RWPE1 (cell line): ENCODE data around the gene NUDT3.

Source experiments
- CTCF ChIA-PET: fragments of 350-600 bp; sonication (Branson Sonifier 250); formaldehyde crosslinking; extraction: SDS; loops from one replicate; lab custom pipeline; 2021; lab: Yijun Ruan, JAX
- POLR2A ChIA-PET: fragments of 400-600 bp; formaldehyde crosslinking; extraction: SDS; loops from one replicate; lab custom pipeline; 2020; ENCODE audit warnings: antibody characterized with exemption; ENCODE audit not compliant: low non-redundant PET; lab: Yijun Ruan, JAX
- DNase-seq: peaks from one replicate; pipeline ENCODE4 v3.0.0; 2012; ENCODE audit warnings: low spot score
- H3K27ac ChIP-seq: fragments of 450-650 bp; 2 replicates; pipeline ENCODE4 v1.5.1; 2017
- CTCF ChIP-seq: fragments of 450-650 bp; conservative IDR thresholded peaks from 2 replicates; pipeline ENCODE4 v1.5.1; 2017; ENCODE audit warnings: low read depth, mild to moderate bottlenecking

Gene NUDT3

DNA sequence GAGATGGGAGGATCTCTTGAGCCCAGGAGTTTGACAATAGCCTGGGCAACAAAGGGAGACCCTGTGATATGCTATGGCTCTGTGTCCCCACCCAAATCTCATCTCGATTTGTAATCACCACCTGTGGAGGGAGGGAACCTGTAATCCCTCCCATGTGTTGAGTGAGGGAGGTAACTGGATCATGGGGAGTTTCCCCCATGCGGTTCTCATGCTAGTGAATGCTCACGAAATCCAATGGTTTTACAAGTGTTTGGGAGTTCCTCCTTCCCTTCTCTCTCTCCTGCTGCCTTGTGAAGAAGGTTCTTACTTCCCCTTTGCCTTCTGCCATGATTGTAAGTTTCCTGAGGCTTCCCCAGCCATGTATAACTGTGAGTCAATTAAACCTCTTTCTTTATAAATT, 3.4 kb downstream of the NUDT3 start:
- ChIA-PET POLR2A (no interaction called here), CTCF (no interaction called here)
- no peak overlapping the region for H3K27ac ChIP-seq
- TF ChIP-seq CTCF = no peak
- DNase-seq = no peak

GRCh38 chr6:34388421-34388820, 4.0 kb downstream of the NUDT3 start:
- no peak overlapping the region for H3K27ac ChIP-seq
- no peak for DNase-seq
- CTCF ChIA-PET = no interaction called here
- no peak for TF ChIP-seq CTCF
- POLR2A ChIA-PET = no interaction called here

DNA sequence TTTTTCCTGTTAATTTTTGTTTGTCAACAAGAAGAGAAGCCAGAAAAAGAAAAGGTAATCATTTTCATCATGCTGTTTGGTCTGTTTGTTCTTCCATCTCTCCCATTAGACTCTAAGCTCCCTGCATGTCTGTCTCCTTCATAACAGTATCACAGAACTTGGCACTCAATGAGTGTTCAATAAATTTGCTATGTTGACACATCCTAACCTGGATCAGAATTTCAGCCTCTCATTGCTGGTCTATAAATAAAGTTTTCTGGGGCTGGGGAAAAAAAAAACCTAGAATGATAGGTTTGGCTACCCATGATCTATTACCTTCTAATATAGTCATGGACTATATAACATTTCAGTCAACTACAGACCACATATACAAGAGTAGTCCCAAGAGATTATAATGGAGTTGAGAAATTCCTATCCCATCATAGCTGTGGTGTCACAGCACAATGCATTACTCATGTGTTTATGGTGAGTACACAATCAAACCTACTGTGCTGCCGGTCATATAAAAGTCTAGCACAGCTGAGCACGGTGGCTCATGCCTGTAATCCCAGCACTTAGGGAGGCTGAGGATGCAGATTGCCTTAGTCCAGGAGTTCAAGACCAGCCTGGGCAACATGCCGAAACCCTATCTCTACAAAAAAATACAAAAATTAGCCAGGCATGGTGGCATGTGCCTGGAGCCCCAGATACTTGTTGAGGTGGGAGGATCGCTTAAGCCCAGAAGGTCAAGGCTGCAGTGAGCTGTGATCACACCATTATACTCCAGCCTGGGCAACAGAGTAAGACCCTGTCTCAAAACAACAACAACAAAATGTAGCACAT, 5.9 kb downstream of the NUDT3 start:
- CTCF ChIA-PET = interaction anchor here (0.5 to 0.6 kb wide), 2 partner anchors 29 to 134 kb away, joined by 3 to 8 read pairs; no protein-coding TSS in a partner anchor
- no peak for DNase-seq
- POLR2A ChIA-PET = no interaction called here
- H3K27ac ChIP-seq = no peak overlapping the region
- no peak for TF ChIP-seq CTCF

DNA sequence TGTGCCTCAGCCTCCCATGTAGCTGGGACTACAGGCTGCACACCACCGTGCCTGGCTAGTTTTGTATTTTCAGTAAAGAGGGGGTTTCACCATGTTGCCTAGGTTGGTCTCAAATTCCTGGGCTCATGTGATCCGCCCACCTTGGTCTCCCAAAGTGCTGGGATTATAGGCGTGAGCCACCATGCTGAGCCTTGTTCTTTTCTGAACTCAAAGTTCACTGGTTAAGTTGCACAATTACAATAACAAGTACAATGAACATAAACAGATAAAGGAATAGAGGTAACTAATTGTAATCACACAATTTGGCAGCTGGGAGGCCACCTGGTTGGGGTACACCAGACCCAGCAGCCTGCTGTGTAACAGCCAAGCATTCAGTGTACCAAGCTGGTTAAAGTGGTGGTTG, 6.7 kb downstream of the NUDT3 start:
- POLR2A ChIA-PET = no interaction called here
- no peak for TF ChIP-seq CTCF
- DNase-seq = no peak
- CTCF ChIA-PET = no interaction called here
- no peak overlapping the region for H3K27ac ChIP-seq

DNA sequence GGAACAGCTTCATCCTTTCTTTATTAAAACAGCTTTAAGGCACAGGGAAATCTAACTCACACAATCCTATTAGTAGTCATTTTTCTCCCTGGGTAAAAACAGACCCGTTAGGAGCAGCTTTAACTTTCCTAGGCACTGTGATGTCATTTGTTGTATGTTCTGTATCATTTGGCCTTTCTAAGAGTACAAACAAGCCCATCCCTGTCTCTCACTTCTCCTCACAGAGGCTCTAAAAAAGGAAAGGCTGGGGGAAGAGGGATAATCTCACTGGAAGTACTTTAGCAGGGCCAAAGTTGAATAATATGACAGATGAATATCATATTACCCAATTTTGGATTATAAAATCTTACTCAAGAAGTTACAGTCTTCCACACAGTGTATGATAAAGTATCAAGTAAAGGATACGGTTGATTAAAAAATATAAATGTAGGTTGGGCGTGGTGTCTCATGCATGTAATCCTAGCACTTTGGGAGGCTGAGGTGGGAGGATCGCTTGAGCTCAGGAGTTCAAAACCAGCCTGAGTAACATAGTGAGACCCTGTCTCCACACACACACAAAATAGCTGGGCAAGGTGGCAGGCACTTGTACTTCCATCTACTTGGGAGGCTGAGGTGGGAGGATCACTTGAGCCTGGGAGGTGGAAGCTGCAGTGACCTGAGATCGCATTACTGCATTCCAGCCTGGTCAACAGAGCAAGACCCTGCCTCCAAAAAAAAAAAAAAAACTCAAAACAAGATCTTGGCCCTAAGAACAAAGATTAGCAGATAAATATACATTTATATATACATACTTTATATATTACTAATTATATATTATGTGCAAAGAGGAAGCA, 7.9 kb downstream of the NUDT3 start:
- ChIA-PET CTCF (no interaction called here), POLR2A (no interaction called here)
- TF ChIP-seq CTCF = no peak
- no peak overlapping the region for H3K27ac ChIP-seq
- no peak for DNase-seq

DNA sequence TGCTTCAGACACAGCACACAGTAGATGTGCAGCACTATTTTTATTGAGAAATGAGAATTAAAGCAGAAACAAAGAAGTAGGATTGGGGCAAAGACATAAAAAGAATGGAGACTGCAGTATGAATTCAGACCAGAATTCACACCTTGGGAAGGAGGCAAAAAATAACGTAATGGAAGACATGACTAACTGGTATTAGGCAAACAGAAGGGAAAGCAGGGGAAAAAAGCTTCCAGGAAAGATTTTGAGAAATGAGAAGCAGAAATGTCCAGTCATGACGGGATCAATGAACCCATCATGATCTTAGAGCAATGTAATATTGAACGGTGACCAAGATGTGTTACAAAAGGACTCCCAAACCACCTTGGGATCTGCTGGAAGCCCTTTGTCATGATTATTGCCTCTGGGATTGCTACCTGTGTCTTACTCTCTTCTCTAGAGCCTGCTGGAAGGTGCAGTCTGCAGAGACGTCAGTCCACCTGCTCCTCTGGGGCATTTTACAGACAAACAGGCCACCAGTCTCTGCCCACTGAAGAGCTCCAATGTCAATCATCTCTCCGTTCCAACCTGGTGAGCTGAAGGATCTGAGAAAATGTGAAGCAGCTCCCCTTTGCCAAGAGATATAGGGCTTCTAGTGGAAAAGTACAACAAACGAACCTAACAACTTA, 8.7 kb downstream of the NUDT3 start:
- CTCF ChIA-PET = interaction anchor here (0.5 to 0.6 kb wide), 2 partner anchors 230 to 255 kb away, joined by 3 to 7 read pairs; no protein-coding TSS in a partner anchor
- H3K27ac ChIP-seq = no peak overlapping the region
- POLR2A ChIA-PET = interaction anchor here (0.7 kb wide), 1 partner anchor 33 kb away, joined by 3 read pairs; no protein-coding TSS in a partner anchor
- no peak for TF ChIP-seq CTCF
- no peak for DNase-seq
